Skin of body (tissue), 2 donors: ENCODE results near the gene ITSN1. TPM values are rescaled to one million over a fixed set of nuclear protein-coding genes. Genes with fewer than 3 reads are reported as not detected.
"Not testable (repeated sequence)": the region's sequence is repeated elsewhere in the genome, so short reads cannot be mapped to it uniquely, and the experiment has no call there.

ENCODE experiments used
- DNase-seq: peaks from one replicate; lab custom pipeline; 2025; lab: John Stamatoyannopoulos, UW
- total RNA-seq: library from RNA; depleted of rRNA; stranded (reverse); fragments of >200 nt; gene quantifications from one replicate; pipeline ENCODE4 v1.2.3, GENCODE V29; 2014

The ITSN1 gene
- total RNA-seq, 1 donor from 2014 or later = 42.6 TPM

DNA sequence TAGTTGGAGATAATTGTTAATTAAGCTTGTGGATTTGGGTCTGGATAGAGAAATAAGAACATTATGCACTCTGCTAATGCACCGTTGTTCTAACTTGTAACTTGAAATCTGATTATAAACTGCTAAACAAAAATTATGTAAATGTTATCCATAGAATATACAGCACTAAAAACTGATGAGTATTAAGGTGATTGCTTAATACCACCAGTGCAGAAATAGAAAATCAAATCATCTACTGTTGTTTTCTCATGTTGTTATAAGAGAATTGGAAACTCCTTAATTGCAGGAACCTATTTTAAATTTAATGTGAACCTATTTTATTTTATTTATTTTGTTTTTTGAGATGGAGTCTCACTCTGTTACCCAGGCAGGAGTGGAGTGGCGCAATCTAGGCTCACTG, 125.7 kb downstream of the ITSN1 start:
- DNase-seq = no peak

DNA sequence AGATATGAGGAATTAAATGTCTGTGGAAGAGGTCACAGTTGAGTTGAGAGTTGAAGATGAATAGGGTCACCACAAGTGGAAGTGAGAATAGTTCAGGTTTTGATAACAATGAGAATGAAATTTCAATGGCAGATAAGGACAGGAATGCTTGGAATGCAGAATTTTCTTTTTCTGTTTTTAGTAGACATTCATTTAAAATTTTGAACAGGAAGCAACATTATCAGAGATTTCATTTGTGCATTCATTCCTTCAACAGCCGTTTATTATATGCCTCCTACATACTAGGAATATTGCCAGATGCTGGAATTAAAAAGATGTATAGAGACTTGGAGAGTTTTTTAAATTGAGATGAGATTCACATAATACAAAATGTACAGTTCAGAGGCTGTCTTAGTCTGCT, 126.8 kb downstream of the ITSN1 start:
- DNase-seq = no peak

DNA sequence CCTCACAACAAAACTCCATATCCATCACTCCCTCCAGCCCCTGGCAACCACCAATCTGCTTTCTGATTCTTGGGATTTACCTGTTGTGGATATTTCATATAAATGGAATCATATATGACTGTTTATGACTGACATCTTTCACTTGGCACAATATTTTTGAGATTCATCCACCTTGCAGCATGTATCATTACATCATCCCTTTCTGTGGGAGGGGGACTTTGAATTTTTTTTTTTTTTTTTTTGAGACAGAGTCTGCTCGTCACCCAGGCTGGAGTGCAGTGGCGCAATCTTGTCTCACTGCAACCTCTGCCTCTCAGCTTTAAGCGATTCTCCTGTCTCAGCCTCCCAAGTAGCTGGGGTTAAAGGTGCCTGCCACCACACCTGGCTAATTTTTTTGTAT, 128.2 kb downstream of the ITSN1 start:
- no peak for DNase-seq

DNA sequence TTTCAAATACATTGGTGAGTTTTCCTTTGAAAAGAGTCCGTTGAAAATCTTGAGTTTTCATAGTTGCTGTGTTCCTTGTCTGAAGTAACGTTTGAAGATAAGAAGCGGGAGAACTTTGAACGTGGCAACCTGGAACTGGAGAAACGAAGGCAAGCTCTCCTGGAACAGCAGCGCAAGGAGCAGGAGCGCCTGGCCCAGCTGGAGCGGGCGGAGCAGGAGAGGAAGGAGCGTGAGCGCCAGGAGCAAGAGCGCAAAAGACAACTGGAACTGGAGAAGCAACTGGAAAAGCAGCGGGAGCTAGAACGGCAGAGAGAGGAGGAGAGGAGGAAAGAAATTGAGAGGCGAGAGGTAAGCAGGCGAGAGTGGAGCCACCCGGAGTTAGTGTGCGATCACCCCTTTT, 129.7 kb downstream of the ITSN1 start:
- DNase-seq = no peak

DNA sequence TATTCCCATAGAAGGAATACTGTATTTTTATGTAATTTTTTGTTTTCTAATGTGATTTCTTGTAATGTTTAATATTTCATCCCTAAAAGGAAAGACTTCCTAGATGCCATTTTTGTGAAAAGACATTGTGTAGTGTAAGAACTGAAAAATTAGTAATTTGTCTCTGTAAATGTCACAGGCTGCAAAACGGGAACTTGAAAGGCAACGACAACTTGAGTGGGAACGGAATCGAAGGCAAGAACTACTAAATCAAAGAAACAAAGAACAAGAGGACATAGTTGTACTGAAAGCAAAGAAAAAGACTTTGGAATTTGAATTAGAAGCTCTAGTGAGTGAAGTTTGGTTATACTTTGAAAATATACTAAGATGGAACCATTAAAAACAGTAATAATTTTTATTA, 132.2 kb downstream of the ITSN1 start:
- DNase-seq = no peak

DNA sequence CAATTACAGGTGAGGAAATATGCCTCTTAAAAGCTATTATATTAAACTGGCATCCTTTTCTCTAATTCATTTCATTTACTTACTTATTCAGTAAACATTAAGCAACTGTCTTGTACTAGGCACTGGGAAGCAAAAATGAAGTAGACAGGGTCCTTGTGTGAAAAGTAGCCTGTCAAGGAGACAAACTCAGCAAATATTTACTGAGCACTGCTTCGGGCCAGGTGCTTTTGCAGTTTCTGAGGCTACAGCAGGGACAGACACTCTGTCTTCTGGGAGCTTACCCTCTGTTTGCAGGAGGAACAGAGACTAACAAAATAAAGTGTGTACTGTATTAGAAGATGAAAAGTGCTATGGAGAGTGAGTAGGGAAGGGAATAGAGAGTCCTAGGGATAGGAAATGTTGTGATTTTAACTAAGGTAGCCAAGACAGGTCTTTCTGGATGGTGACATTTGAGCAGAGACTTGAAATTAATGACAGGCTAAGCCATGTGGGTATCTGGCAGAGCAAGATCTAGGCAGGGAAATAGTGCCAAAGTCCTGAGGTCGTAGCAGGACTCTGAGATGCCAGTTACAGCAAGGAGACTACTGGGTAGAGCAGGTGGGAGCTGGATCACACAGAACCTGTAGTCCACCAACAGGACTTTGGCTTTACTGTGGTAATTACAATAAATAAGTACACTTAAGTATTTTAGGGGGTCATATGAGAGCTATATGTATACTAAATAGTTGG, 133.0 kb downstream of the ITSN1 start:
- DNase-seq = no peak

DNA sequence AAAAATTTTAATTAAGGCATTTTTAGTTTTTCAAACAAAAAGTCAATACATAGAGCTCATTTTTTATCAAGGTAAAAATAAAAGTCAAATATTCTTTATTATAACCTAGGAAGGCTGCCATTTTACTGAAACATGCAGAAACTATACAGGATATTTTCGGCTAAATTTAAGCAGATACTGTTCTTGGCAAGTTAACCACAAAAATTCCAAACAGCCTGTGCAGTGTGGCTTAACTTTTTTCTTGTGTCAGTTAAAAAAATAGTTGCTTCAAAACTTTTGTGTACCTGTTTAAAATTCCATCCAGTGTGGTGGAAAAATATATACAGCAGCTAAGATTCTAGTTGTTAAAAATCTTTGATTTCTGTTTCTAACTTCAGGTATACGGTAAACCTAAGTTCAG, 138.3 kb downstream of the ITSN1 start:
- no peak for DNase-seq

DNA sequence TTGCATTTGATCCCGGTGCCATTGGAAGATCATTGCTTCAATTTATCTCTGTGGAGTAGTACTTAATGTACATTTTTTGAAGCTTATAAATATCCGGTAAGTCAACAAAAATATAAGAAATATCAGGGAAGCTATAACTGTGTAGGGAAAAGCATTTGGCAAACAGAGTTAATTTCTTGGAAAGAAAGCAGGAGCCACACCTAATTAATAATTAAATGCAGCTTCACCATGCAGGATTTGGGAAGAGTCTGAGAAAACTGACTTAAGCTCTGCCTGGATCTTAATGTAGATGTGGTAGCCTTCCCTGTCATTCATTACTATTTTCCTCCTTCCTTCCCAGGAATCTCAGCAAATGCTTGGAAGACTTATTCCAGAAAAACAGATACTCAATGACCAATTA, 138.8 kb downstream of the ITSN1 start:
- no peak for DNase-seq

DNA sequence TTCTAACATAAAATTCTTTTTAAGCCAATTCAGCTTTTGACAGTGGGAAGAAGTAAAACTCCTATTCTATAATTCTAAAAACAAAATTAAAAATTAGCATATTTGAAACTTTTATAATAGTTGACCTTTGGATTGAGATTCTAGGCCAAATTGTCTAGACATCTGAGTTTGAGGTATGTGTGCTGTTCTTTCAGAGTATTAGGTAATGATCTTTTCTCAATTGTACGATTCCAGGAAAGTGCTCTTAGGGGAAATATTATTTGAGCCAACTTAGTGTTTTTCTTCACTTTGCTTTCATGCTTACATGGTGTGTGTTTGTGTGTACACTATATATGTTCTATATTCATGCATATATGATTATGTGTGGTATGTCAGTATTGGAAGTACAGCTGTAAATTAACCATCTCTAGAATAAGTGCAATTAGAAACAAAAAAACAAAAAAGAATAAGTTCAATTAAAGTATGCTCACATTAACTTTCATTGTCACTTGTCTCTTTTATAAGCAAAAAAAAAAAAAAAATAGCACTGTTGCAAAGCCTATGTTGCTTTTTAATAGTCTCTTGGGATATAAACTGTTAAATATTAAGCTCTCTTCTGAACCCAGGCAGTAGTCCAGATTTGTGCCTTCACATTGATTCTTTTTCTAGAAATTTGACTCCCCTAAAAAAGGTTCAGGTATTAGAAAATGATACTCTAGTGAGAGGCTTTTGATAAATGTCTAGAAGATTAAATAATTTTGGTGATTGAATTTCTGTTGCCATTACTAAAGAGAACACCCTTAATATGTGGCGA, 141.1 kb downstream of the ITSN1 start:
- DNase-seq = no peak

DNA sequence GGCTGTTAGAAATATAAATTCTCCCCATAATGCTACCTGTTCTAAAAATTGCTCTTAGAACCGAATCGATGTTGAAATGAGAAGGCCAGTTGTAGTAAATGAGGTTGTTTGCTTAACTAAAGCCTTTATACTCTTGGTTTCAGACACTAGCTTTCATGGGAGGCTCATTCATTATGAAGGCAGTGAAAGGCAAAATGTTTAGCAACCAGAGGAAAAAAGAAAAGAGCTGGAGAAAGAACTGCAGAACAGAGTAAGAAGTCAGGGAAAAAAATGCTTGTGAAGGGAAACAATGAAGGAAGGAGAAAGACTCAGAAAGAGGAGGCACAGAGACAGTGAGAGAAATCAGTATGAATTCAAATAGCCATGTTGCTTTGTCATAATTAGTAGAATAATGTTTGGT, 145.1 kb downstream of the ITSN1 start:
- DNase-seq = no peak

DNA sequence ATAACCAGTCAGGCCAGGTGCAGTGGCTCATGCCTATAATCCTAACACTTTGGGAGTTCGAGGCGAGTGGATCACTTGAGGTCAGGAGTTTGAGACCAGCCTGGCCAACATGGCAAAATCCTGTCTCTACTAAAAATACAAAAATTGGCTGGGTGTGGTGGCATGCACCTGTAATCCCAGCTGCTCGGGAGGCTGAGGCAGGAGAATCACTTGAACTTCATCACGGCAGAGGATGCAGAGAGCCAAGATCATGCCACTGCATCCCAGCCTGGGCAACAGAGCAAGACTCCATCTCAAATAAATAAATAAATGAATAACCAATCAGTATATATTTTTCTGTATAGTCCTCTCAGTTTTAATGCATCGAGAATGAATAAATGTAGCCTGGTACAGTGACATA, 146.1 kb downstream of the ITSN1 start:
- DNase-seq = not testable (repeated sequence)

DNA sequence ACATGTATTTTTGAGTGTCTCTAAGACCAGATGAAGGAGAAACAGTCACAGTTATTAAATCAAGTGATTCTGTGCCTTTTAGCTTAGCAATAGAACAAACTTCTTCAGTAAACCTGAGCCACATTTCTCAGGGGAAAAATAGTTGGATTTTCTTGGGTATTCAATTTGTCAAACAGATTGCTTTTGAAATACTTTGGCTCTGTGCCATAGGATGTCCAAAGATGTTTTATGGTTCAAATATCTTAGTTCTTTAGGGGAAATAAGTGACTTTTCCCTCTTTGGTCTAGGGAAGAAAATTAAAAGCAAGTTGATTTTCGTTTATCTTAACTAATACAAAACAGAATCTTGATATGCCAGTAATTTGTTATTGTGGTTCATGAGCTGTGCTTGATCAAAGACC, 147.4 kb downstream of the ITSN1 start:
- DNase-seq = no peak

DNA sequence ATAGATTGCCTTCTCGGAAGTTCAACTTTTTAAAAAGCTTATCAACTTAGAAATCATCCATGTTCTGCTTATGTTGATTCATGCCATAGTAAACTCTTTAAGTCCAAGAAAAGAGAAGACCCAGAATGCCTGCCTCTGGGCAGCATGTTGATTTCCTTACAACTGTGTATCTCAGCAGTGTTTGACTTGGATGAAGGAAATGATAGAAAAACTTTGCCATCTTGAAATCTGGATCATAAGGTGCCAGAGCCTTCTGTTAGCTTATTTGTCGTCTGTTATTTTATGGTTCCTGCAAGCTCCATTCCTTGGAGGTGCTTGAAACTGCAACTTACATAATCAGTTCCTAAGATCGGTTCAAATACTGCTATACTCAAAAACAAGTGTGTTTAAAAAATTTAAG, 148.8 kb downstream of the ITSN1 start:
- DNase-seq = no peak

DNA sequence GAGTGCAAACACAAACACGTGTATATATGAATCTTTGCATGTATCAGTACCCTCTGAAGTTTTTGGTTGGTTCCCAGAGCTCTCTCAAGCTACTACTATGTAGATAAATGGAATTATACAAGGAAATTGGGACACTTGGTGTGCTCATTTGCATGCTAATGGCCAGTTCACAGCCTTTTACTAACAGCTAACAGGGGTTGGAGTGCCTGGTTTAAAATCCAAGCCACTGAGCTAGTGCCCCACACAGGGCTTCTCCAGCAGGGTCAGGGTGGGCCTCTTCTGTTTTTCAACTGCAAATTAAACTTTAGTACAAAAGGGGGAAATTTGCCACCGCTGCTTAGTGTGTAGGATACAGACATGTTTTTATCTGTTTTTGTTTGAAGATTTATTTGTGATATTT, 152.3 kb downstream of the ITSN1 start:
- DNase-seq = no peak

DNA sequence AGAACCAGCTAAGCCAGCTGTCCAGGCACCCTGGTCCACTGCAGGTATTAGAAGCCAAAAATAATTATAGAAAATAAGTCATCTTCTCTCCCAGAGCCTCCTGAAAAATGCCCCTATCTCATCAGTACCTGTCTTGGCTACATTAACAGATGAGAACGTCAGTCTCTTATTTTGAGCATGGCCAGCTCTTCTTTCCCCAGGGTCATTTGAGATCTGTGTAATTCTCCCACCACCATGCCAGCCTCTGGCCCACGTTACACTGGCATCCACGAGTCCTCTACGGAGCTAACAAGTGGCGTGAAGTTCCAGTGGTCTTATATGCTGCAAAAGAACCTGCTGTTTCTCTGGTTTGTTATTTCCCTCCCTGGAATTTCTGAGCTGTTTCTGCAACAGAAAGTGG, 155.3 kb downstream of the ITSN1 start:
- DNase-seq = no peak

DNA sequence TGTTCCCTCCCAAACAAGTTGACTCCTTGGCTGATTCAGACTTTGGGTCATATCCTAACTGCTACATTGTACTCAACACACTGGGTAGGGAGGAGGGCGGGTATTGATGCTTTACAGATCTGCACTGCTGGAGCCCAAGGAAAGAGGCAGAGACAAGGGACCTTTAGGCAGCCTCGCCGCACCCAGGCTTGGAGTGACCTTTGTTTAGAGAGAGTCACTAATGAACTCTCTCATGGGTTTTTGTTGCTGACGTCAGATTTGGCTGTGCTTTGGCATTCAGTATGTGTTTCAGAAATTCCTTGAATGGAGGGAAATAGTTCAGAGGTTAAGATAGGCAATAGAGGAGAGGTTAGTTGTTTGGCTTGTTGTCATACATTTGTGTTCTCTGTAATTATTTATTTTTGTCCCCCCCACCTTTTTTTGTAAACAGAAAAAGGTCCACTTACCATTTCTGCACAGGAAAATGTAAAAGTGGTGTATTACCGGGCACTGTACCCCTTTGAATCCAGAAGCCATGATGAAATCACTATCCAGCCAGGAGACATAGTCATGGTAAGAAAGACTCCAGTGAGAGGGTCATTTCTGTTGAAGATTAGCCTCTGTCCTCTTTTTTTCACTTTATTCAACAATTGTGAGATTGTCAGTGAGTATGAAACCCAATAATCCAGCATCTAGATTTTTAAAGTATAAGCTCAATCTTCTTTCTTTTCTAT, 157.2 kb downstream of the ITSN1 start:
- no peak for DNase-seq

DNA sequence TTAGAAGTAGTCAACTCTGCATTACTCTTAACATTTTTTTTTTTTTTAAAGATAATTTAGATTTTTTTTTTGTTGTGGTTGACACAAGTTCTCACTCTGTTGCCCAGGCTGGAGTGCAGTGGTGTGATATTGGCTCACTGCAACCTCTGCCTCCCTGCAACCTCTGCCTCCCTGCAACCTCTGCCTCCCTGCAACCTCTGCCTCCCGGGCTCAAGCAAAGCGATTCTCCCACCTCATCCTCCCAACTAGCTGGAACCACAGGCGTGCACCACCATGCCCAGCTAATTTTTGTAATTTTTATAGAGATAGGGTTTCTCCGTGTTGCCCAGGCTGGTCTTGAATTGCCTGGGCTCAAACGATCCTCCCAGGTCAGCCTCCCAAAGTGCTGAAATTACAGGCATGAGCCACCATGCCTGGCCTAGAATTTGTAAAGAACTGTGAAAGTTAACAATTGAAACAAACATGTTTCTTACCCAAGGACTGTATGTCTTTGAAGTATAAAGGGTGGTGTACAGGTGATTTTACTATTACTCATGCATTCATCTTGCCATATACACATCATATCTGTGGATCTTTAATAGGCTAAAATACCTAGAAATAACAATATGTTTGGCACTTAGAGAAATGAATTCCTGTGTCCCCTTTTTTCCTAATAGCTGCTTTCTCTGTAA, 158.6 kb downstream of the ITSN1 start:
- no peak for DNase-seq

DNA sequence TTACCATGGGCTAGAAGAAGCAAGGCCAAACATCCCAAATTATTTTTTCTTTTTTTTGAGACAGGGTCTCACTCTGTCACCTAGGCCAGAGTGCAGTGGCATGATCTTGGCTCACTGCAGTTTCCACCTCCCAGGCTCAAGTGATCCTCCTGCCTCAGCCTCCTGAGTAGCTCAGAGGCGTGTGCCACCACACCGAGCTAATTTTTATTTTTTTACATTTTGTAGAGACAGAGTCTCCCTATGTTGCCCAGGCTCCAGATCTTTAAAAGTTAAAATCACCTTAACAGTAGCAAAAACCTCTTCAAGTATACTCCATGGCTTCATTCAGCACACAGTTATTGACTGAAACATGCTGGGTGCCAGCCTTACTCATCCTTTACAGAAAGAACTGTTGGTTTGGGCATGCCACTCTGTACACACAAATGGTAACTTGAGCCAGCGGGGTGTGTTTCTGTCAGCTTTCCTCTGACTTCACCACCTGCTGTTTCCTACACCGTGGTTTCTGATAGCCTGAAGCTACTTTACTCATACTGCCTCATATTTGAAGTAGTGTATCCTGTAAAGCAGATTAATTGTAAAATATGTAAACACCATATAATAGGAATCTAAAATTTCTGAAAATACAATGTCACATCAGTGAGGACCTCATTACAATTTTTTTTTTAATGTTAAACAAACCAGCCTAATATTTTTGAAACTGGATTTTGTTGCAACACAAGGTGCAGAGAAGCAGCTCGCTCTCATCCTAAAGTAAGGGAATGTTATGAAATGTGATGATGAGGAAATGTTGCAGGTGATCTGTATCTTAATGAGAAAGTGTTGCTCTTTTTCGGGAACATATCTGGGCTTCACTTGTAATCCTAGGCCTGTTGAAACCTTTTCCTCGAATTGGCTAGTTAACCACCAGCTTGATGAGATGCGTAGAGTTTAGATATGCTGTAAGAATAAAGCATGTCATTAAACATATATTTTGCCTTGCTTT, 159.4 kb downstream of the ITSN1 start:
- DNase-seq = no peak

DNA sequence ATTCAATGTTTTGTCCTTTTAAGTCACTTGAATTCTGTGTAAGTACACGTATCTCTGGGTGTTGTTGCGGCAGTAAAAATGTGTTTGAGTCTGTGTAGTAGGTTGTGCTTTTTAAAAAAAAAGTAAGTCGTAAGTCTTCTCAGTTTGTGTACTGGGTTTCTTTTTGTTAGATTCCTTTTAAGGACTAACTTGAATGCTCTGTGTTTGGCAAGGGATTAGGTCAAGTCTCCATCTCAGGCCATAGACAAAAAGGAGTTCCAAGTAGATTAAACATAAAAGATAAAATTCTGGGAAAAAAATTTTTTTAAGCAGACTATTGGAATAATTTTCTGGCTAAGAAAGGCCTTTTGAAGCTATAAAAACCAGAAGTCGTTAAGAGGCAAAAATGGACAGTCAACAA, 160.2 kb downstream of the ITSN1 start:
- DNase-seq = no peak

DNA sequence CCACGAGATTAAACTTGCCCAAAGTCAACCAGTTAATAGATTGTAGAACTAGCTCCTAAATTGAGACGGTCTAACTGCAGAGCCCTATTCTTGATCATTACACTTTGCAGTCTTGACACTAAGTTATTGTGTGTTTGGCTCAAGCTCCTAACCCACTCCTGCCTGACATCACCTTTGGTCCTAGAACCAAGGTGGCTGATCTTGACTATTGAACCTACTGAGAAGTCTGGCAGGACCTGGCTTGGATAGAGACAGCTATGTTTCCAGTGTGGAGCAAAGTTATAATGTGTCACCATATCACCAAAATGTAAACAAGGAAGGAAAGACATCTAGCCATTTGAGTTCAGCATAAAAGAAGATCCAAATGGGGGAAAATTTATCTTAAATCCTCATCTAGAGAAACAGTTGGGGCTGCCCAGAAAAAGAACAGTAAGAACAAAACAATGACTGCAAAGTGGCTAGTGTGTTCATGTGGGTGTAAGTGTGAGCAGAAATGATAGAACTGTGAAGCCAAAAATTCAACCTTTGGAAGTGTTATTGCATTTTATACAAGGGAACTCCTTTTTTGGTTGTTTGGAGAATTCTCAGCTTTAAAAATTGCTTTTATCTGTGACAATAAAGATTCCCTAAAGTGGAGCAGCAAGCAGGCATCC, 166.5 kb downstream of the ITSN1 start:
- no peak for DNase-seq
